HEK293T (cell line): ENCODE data around the gene TMEM87B.

Experiments used
- BHLHE40 ChIP-seq: fragments of 450-650 bp; IDR thresholded peaks from 2 replicates; pipeline ENCODE4 v1.6.1; 2016; ENCODE audit warnings: mild to moderate bottlenecking, moderate library complexity, borderline replicate concordance
- CTBP1 ChIP-seq: fragments of 450-650 bp; IDR thresholded peaks from 2 replicates; pipeline ENCODE4 v1.6.1; 2016; ENCODE audit warnings: borderline replicate concordance
- FOXM1 ChIP-seq: fragments of 450-650 bp; IDR thresholded peaks from 2 replicates; pipeline ENCODE4 v1.6.1; 2017; ENCODE audit warnings: mild to moderate bottlenecking, borderline replicate concordance
- L3MBTL2 ChIP-seq: fragments of 450-650 bp; conservative IDR thresholded peaks from 2 replicates; pipeline ENCODE4 v1.6.1; 2016; ENCODE audit warnings: mild to moderate bottlenecking
- SUZ12 ChIP-seq: fragments of 450-650 bp; IDR thresholded peaks from 2 replicates; pipeline ENCODE4 v1.6.1; 2016; ENCODE audit warnings: mild to moderate bottlenecking
- TARDBP ChIP-seq: fragments of 450-650 bp; IDR thresholded peaks from 2 replicates; pipeline ENCODE4 v1.6.1; 2016

DNA sequence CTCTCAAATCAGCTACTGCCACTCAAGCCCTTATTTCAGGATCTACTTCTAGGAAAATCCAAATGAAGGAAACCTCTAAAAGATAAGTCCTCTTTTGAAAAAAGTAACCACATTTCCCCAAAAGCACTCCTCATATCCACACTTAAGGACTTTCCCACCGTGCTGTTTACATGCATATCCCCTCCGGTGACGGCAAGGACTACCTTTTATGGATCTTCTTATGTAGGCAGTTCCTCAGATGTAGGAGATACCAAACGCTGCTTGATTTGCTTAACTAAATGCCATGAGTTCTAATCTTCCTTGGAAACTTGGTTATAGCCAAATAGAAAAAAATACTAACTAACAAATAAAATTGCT is 6.9 kb upstream of the TMEM87B start:
- TF ChIP-seq CTBP1 (no peak), TARDBP (no peak), SUZ12 (no peak), FOXM1 (no peak), L3MBTL2 (no peak), BHLHE40 (no peak)
